Non-pigmented ciliary epithelial cell (primary cell): Measurements from ENCODE around the gene CEP41.

Source experiments
- DNase-seq: peaks from one replicate; pipeline ENCODE4 v3.0.0-alpha.2; 2010; ENCODE audit warnings: low read depth

The CEP41 gene

GRCh38 chr7:130350945-130351790 is 89.6 kb downstream of the CEP41 start:
- no peak for DNase-seq

- no peak for DNase-seq
Measured at GRCh38 chr7:130349911-130350782, 90.7 kb downstream of the CEP41 start.

- no peak for DNase-seq
Measured at GRCh38 chr7:130346941-130347340, 93.9 kb downstream of the CEP41 start.

GRCh38 chr7:130346177-130346905 is 94.5 kb downstream of the CEP41 start:
- no peak for DNase-seq

GRCh38 chr7:130345725-130346124 is 95.1 kb downstream of the CEP41 start:
- no peak for DNase-seq

GRCh38 chr7:130345136-130345535 is 95.7 kb downstream of the CEP41 start:
- no peak for DNase-seq

- no peak for DNase-seq
Measured at GRCh38 chr7:130344271-130344866, 96.4 kb downstream of the CEP41 start, which contains the start of gene CPA5. TSS of gene CPA5 (plus strand) at chr7:130344816. CDS start at chr7:130346486, 1,670 bp downstream.
